RCC 7860 (cell line): ENCODE measurements around the gene GULP1.

ENCODE experiments used
- DNase-seq: peaks from one replicate; pipeline ENCODE4 v3.0.0-alpha.2; 2015; ENCODE audit warnings: low spot score
- FAIRE-seq: peaks from 2 replicates; lab custom pipeline; 2012; peaks lifted over from hg19 to GRCh38; lab: Jason Lieb, UNC

Gene GULP1

DNA sequence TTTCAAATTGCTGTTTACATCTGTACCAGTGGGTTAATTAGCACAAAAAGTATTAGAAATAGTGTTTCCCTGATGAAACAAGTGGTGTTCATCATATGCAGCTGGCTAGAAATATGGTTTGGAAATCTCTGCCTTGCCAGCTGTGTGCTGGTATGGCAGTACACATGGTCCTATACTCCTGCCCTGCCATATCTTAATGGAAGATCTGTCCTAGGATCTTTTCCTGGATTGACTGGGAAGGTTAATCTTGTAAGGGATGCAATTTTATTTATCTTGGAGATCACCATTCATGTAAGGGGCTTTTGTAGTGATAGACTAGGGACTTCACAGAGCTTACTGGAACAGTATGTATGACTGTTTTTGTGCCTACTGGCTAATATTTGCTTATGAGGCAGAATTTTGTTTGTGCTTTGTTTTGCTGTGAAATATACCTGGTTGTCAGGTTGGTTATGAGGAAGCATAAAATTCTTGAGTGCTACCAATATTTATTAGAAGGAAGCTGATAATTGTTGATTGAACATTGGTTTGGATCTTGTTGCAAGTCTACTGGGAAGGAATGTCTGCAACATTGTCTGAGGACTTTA, 73.5 kb downstream of the GULP1 start:
- DNase-seq (no peak), FAIRE-seq (no peak)

- DNase-seq: no peak
- FAIRE-seq: no peak
These were observed 75.5 kb downstream of the GULP1 start for GRCh38 chr2:188367164-188367563.

- FAIRE-seq: peak; percentile 29
These were observed 77.7 kb downstream of the GULP1 start for GRCh38 chr2:188369365-188369764.

GRCh38 chr2:188378371-188378950, 86.8 kb downstream of the GULP1 start:
- DNase-seq (no peak), FAIRE-seq (no peak)

More at GRCh38 chr2:188369365-188369764, 77.7 kb downstream of the GULP1 start:
- peak; percentile 31 for DNase-seq

DNA sequence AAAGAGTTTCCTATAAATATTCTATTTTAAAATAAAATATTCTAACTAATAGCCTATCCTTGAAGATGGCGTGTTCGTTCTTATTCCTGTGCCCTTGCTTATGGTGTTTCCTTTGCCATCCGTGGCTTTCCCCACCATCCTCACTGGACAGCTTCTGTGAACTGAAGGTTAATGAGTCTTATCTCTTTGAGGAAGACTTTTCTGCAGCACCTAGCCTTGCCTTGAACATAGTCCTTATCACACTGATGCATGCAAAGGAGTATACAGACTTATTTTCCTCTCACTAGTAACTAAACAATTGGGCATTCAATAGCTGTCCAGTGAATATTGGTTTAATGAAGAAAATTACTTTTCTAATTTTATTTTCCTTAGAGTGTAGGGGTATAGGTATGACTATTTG, 88.1 kb downstream of the GULP1 start:
- FAIRE-seq: no peak
- no peak for DNase-seq

DNA sequence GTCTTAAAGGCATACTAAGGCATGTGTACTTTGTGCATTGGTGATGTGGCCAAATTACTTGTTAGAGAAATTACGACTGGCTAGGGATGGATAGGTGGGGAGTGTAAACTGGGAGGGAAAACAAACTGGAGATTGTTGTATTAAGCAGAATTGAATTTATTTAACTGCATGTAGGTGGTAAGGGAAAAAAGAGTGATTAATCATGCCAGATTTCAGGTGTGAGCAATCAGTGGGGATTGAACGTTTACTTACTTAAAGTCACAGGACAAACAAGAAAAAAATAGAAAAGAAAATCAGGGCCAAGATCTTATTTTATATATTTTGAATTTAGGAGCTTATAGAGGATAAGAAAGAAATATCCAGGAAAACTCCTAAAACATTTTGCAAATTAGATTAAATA, 88.6 kb downstream of the GULP1 start:
- FAIRE-seq: peak; percentile 47
- DNase-seq: no peak

- FAIRE-seq (peak; percentile 98), DNase-seq (peak; percentile 82)
These were observed 89.9 kb downstream of the GULP1 start for GRCh38 chr2:188381614-188382013.

GRCh38 chr2:188382107-188382506, 90.4 kb downstream of the GULP1 start:
- DNase-seq: no peak

DNA sequence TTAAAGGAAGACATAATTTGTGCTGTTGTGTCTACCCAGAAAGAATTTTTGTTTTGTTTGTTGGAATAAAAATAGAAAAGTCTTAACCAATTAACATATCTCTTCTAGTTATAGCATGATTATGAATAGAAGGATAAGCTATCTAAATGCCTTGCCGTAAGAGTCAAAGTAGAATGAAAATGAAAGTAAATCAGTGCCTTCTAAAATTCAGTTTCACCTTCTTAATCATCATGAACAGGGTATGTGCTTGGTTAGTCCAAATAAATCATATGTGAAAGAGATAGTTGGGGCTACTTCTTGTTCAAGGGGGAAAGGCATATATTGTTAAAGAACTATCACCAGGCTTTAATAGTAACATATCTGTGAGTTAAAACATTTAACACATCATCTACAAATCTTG, 91.5 kb downstream of the GULP1 start:
- DNase-seq: no peak
- FAIRE-seq: peak; percentile 5

More at GRCh38 chr2:188382107-188382506, 90.4 kb downstream of the GULP1 start:
- no peak for FAIRE-seq

DNA sequence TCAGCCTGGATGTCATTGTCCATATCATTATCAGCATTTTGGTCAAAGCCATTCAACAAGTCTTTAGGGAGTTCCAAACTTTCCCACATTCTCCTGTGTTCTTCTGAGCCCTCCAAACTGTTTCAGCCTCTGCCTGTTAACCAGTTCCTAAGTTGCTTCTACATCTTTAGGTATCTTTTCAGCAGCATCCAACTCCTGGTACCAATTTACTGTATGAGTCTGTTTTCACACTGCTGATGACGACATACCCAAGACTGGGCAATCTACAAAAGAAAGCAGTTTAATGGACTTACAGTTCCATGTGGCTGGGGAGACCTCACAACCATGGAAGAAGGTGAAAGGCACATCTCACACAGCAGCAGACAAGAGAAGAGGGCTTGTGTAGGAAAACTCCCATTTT, 94.2 kb downstream of the GULP1 start:
- DNase-seq: no peak
- no peak for FAIRE-seq

GRCh38 chr2:188388831-188389230, 97.2 kb downstream of the GULP1 start:
- DNase-seq (no peak), FAIRE-seq (no peak)

DNA sequence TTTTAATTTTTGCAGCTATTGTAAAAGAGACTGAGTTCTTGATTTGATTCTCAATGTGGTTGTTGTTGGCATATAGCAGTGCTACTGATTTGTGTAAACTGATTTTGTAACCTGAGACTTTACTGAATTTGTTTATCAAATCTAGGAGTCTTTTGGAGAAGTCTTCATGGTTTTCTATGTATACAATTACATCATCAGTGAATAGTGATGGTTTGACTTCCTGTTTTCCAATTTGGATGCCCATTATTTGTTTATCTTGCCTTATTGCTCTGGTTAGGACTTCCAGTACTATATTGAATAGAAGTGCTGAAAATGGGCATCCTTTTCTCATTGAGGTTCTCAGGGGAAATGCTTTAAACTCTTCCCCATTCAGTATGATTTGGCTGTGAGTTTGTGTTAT, 99.7 kb downstream of the GULP1 start:
- DNase-seq: no peak
- no peak for FAIRE-seq

- no peak for FAIRE-seq
- DNase-seq: no peak
These were observed 103.3 kb downstream of the GULP1 start for GRCh38 chr2:188394931-188395472.

GRCh38 chr2:188395903-188396689, 104.4 kb downstream of the GULP1 start:
- no peak for DNase-seq
- FAIRE-seq: no peak

- FAIRE-seq (peak; percentile 95), DNase-seq (peak; percentile 76)
These were observed 107.5 kb downstream of the GULP1 start for GRCh38 chr2:188399159-188399558.

DNA sequence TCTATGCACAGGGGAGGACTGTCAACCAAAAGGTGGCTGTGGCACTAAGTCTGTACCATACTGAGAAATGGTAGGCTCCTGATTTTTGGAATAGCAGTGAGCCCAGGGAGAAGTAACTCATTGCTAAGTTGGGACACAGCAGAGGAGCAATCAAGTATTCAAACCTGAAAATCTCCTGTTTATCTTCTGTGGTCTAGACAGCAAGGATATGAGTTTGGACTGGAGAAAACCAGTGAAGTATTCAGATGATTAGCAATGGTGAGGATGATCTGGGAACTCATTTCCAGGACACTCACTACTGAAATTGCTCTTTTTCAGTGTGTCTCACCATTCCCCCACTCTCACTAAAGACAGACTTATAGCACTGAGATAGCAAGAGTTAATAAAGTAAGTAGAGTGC, 112.0 kb downstream of the GULP1 start:
- DNase-seq (peak; percentile 35), FAIRE-seq (peak; percentile 66)

GRCh38 chr2:188404341-188405004, 112.8 kb downstream of the GULP1 start:
- FAIRE-seq (peak; percentile 79), DNase-seq (peak; percentile 53)

- no peak for DNase-seq
- peak; percentile 26 for FAIRE-seq
These were observed 114.7 kb downstream of the GULP1 start for GRCh38 chr2:188406414-188406813.

- no peak for DNase-seq
- no peak for FAIRE-seq
These were observed 119.0 kb downstream of the GULP1 start for GRCh38 chr2:188410504-188411235.

- FAIRE-seq: peak; percentile 67
- DNase-seq: peak; percentile 52
These were observed 120.5 kb downstream of the GULP1 start for GRCh38 chr2:188412190-188412589.
